ENCODE results near the gene SSU72. TPM values are rescaled to one million over a fixed set of nuclear protein-coding genes. Genes with fewer than 3 reads are reported as not detected.
"Not testable (repeated sequence)": the region's sequence is repeated elsewhere in the genome, so short reads cannot be mapped to it uniquely, and the experiment has no call there.

Gene SSU72
- polyA plus RNA-seq, 2 donors: 67.7 to 91.4 TPM

- H3K36me3 ChIP-seq (ENCODE audit: control insufficient read depth in 2 of 2, insufficient read depth in 2 of 2, low read length in 1 of 2): peaks cover 0 to 29% of the 10 kb centered on the region in 2 donors
- H3K9me3 ChIP-seq (ENCODE audit: control insufficient read depth in 2 of 2, insufficient read depth in 1 of 2, low read depth in 1 of 2, low read length in 1 of 2); H3K4me3 ChIP-seq (ENCODE audit: low read depth in 1 of 2, low read length in 2 of 2); H3K27me3 ChIP-seq (ENCODE audit: control insufficient read depth in 1 of 2, insufficient read depth in 2 of 2, low read length in 2 of 2); H3K4me1 ChIP-seq (ENCODE audit: control insufficient read depth in 2 of 2, insufficient read depth in 2 of 2, low read length in 1 of 2); H3K27ac ChIP-seq (ENCODE audit: low read depth in 2 of 2, low read length in 1 of 2): not testable (repeated sequence)
- 85 to 89% methylated on average over 18 of the region's 18 CpGs for WGBS, 2 donors
These were observed 40.8 kb downstream of the SSU72 start for GRCh38 chr1:1533894-1534291.

- H3K27me3 ChIP-seq (ENCODE audit: control insufficient read depth in 1 of 2, insufficient read depth in 2 of 2, low read length in 2 of 2); H3K9me3 ChIP-seq (ENCODE audit: control insufficient read depth in 2 of 2, insufficient read depth in 1 of 2, low read depth in 1 of 2, low read length in 1 of 2); H3K4me3 ChIP-seq (ENCODE audit: low read depth in 1 of 2, low read length in 2 of 2); H3K27ac ChIP-seq (ENCODE audit: low read depth in 2 of 2, low read length in 1 of 2); H3K4me1 ChIP-seq (ENCODE audit: control insufficient read depth in 2 of 2, insufficient read depth in 2 of 2, low read length in 1 of 2): not testable (repeated sequence)
- 71 to 79% methylated on average over 11 to 22 of the region's 22 CpGs for WGBS, 2 donors
- H3K36me3 ChIP-seq (ENCODE audit: control insufficient read depth in 2 of 2, insufficient read depth in 2 of 2, low read length in 1 of 2): peaks cover 0 to 25% of the 10 kb centered on the region in 2 donors
These were observed 41.3 kb downstream of the SSU72 start for GRCh38 chr1:1533176-1533893.

GRCh38 chr1:1531947-1532346 is 42.7 kb downstream of the SSU72 start:
- WGBS, 2 donors: 97% methylated on average over 4 of the region's 4 CpGs
- Histone ChIP-seq H3K36me3 (ENCODE audit: control insufficient read depth in 2 of 2, insufficient read depth in 2 of 2, low read length in 1 of 2) (peaks cover 4 to 28% of the 10 kb centered on the region in 2 donors), H3K4me3 (ENCODE audit: low read depth in 1 of 2, low read length in 2 of 2) (no peak overlapping the region), H3K27ac (ENCODE audit: low read depth in 2 of 2, low read length in 1 of 2) (no peak overlapping the region), H3K9me3 (ENCODE audit: control insufficient read depth in 2 of 2, insufficient read depth in 1 of 2, low read depth in 1 of 2, low read length in 1 of 2) (peaks cover 0 to 3% of the 10 kb centered on the region in 2 donors), H3K4me1 (ENCODE audit: control insufficient read depth in 2 of 2, insufficient read depth in 2 of 2, low read length in 1 of 2) (no peaks in the 10 kb centered on the region), H3K27me3 (ENCODE audit: control insufficient read depth in 1 of 2, insufficient read depth in 2 of 2, low read length in 2 of 2) (no peaks in the 10 kb centered on the region)

GRCh38 chr1:1529936-1530335 is 44.7 kb downstream of the SSU72 start:
- no peaks in the 10 kb centered on the region for H3K27me3 ChIP-seq (ENCODE audit: control insufficient read depth in 1 of 2, insufficient read depth in 2 of 2, low read length in 2 of 2)
- no peaks in the 10 kb centered on the region for H3K4me1 ChIP-seq (ENCODE audit: control insufficient read depth in 2 of 2, insufficient read depth in 2 of 2, low read length in 1 of 2)
- peaks cover 0 to 3% of the 10 kb centered on the region in 2 donors for H3K9me3 ChIP-seq (ENCODE audit: control insufficient read depth in 2 of 2, insufficient read depth in 1 of 2, low read depth in 1 of 2, low read length in 1 of 2)
- no peak overlapping the region for H3K4me3 ChIP-seq (ENCODE audit: low read depth in 1 of 2, low read length in 2 of 2)
- 95 to 99% methylated on average over 8 of the region's 8 CpGs for WGBS, 2 donors
- H3K27ac ChIP-seq (ENCODE audit: low read depth in 2 of 2, low read length in 1 of 2): no peak overlapping the region
- peaks cover 4 to 23% of the 10 kb centered on the region in 2 donors for H3K36me3 ChIP-seq (ENCODE audit: control insufficient read depth in 2 of 2, insufficient read depth in 2 of 2, low read length in 1 of 2)

- Histone ChIP-seq H3K9me3 (ENCODE audit: control insufficient read depth in 2 of 2, insufficient read depth in 1 of 2, low read depth in 1 of 2, low read length in 1 of 2) (peaks cover 0 to 3% of the 10 kb centered on the region in 2 donors), H3K4me3 (ENCODE audit: low read depth in 1 of 2, low read length in 2 of 2) (no peak overlapping the region), H3K27me3 (ENCODE audit: control insufficient read depth in 1 of 2, insufficient read depth in 2 of 2, low read length in 2 of 2) (no peaks in the 10 kb centered on the region), H3K36me3 (ENCODE audit: control insufficient read depth in 2 of 2, insufficient read depth in 2 of 2, low read length in 1 of 2) (peaks cover 4 to 25% of the 10 kb centered on the region in 2 donors), H3K4me1 (ENCODE audit: control insufficient read depth in 2 of 2, insufficient read depth in 2 of 2, low read length in 1 of 2) (no peaks in the 10 kb centered on the region), H3K27ac (ENCODE audit: low read depth in 2 of 2, low read length in 1 of 2) (no peak overlapping the region)
- WGBS, 2 donors: 98% methylated on average over 15 to 18 of the region's 18 CpGs
These were observed 45.3 kb downstream of the SSU72 start for GRCh38 chr1:1529321-1529720.

- no peak overlapping the region for H3K27ac ChIP-seq (ENCODE audit: low read depth in 2 of 2, low read length in 1 of 2)
- peaks cover 0 to 3% of the 10 kb centered on the region in 2 donors for H3K9me3 ChIP-seq (ENCODE audit: control insufficient read depth in 2 of 2, insufficient read depth in 1 of 2, low read depth in 1 of 2, low read length in 1 of 2)
- no peaks in the 10 kb centered on the region for H3K27me3 ChIP-seq (ENCODE audit: control insufficient read depth in 1 of 2, insufficient read depth in 2 of 2, low read length in 2 of 2)
- no peak overlapping the region for H3K4me3 ChIP-seq (ENCODE audit: low read depth in 1 of 2, low read length in 2 of 2)
- H3K36me3 ChIP-seq (ENCODE audit: control insufficient read depth in 2 of 2, insufficient read depth in 2 of 2, low read length in 1 of 2): peaks cover 4 to 26% of the 10 kb centered on the region in 2 donors
- no peaks in the 10 kb centered on the region for H3K4me1 ChIP-seq (ENCODE audit: control insufficient read depth in 2 of 2, insufficient read depth in 2 of 2, low read length in 1 of 2)
- 86 to 88% methylated on average over 37 of the region's 37 CpGs for WGBS, 2 donors
These were observed 46.1 kb downstream of the SSU72 start for GRCh38 chr1:1528301-1529267.

- Histone ChIP-seq H3K4me1 (ENCODE audit: control insufficient read depth in 2 of 2, insufficient read depth in 2 of 2, low read length in 1 of 2) (no peaks in the 10 kb centered on the region), H3K27me3 (ENCODE audit: control insufficient read depth in 1 of 2, insufficient read depth in 2 of 2, low read length in 2 of 2) (no peaks in the 10 kb centered on the region), H3K27ac (ENCODE audit: low read depth in 2 of 2, low read length in 1 of 2) (no peak overlapping the region), H3K4me3 (ENCODE audit: low read depth in 1 of 2, low read length in 2 of 2) (no peak overlapping the region), H3K9me3 (ENCODE audit: control insufficient read depth in 2 of 2, insufficient read depth in 1 of 2, low read depth in 1 of 2, low read length in 1 of 2) (no peaks in the 10 kb centered on the region), H3K36me3 (ENCODE audit: control insufficient read depth in 2 of 2, insufficient read depth in 2 of 2, low read length in 1 of 2) (peaks cover 4 to 35% of the 10 kb centered on the region in 2 donors)
- 92 to 94% methylated on average over 29 to 31 of the region's 31 CpGs for WGBS, 2 donors
These were observed 47.4 kb downstream of the SSU72 start for GRCh38 chr1:1527092-1527816.

- 89 to 96% methylated on average over 3 to 20 of the region's 21 CpGs for WGBS, 2 donors
- H3K27ac ChIP-seq (ENCODE audit: low read depth in 2 of 2, low read length in 1 of 2); H3K4me1 ChIP-seq (ENCODE audit: control insufficient read depth in 2 of 2, insufficient read depth in 2 of 2, low read length in 1 of 2); H3K9me3 ChIP-seq (ENCODE audit: control insufficient read depth in 2 of 2, insufficient read depth in 1 of 2, low read depth in 1 of 2, low read length in 1 of 2); H3K4me3 ChIP-seq (ENCODE audit: low read depth in 1 of 2, low read length in 2 of 2); H3K27me3 ChIP-seq (ENCODE audit: control insufficient read depth in 1 of 2, insufficient read depth in 2 of 2, low read length in 2 of 2): not testable (repeated sequence)
- peaks cover 4 to 35% of the 10 kb centered on the region in 2 donors for H3K36me3 ChIP-seq (ENCODE audit: control insufficient read depth in 2 of 2, insufficient read depth in 2 of 2, low read length in 1 of 2)
These were observed 48.2 kb downstream of the SSU72 start for GRCh38 chr1:1526476-1526875.

GRCh38 chr1:1524750-1525383 is 49.8 kb downstream of the SSU72 start:
- 90 to 94% methylated on average over 24 to 26 of the region's 30 CpGs for WGBS, 2 donors
- H3K36me3 ChIP-seq (ENCODE audit: control insufficient read depth in 2 of 2, insufficient read depth in 2 of 2, low read length in 1 of 2): peaks cover 4 to 45% of the 10 kb centered on the region in 2 donors

More at GRCh38 chr1:1524750-1525383, 49.8 kb downstream of the SSU72 start:
- H3K4me3 ChIP-seq (ENCODE audit: low read depth in 1 of 2, low read length in 2 of 2); H3K4me1 ChIP-seq (ENCODE audit: control insufficient read depth in 2 of 2, insufficient read depth in 2 of 2, low read length in 1 of 2); H3K27ac ChIP-seq (ENCODE audit: low read depth in 2 of 2, low read length in 1 of 2); H3K27me3 ChIP-seq (ENCODE audit: control insufficient read depth in 1 of 2, insufficient read depth in 2 of 2, low read length in 2 of 2); H3K9me3 ChIP-seq (ENCODE audit: control insufficient read depth in 2 of 2, insufficient read depth in 1 of 2, low read depth in 1 of 2, low read length in 1 of 2): not testable (repeated sequence)

All from esophagus (tissue), 2 donors.